Measurements from ENCODE around the gene JAM3.

DNA sequence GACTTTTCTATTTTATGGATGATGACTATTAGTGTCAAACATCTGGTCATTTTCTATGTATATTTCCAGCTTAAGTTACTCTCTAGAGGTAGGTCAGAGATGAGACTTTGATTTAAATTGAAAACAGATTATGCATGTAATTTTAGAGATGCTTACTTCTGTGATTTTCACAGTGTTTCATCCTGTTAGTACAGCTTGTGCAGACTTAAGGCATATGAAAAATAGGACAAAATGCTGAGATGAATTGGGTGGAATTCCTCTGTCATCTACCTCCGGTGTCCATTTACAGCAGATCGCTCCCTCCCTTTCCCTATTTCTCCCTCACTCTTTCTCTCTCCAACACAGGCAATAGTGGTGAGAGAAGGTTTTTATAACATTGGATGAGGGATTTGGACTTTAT is 14.1 kb downstream of the JAM3 start:
- no peak for TF ChIP-seq EZH2 (IDR thresholded peaks at IDR 0.05)
- no peak for TF ChIP-seq CTCF (IDR thresholded peaks at IDR 0.05)
- no peak for TF ChIP-seq EZH2phosphoT487 (IDR thresholded peaks at IDR 0.05)
